Brain microvascular endothelial cell (primary cell): ENCODE results near the gene NBDY.
"Not testable (repeated sequence)": the region's sequence is repeated elsewhere in the genome, so short reads cannot be mapped to it uniquely, and the experiment has no call there.

ENCODE experiments used
- DNase-seq: peaks from one replicate; pipeline ENCODE4 v3.0.0-alpha.2; 2020
- H3K27ac ChIP-seq: fragments of 250-450 bp; sonication (Bioruptor Pico); 2 replicates; pipeline ENCODE4 v1.5.1; 2020; ENCODE audit warnings: mild to moderate bottlenecking, moderate library complexity
- H3K27me3 ChIP-seq: fragments of 250-450 bp; sonication (Bioruptor Pico); replicated peaks from 2 replicates; pipeline ENCODE4 v1.5.1; 2020; ENCODE audit warnings: mild to moderate bottlenecking
- H3K36me3 ChIP-seq: fragments of 250-450 bp; sonication (Bioruptor Pico); replicated peaks from 2 replicates; pipeline ENCODE4 v1.5.1; 2020; ENCODE audit warnings: mild to moderate bottlenecking
- H3K4me3 ChIP-seq: 2 replicates; pipeline ENCODE4 v1.5.1; 2011; ENCODE audit warnings: low read depth, mild to moderate bottlenecking, control low read depth, low read length, moderate library complexity
- in situ Hi-C: cut with HindIII; loops from 2 replicates; pipeline ENCODE4 v1.10.0; 2017; ENCODE audit warnings: low sequenced_read_pairs, low pct_ligation_motif_present
- TF ChIP-seq, protein P1 (sequence below): IDR thresholded peaks from 2 replicates; pipeline ENCODE4 v1.5.1; 2011; ENCODE audit warnings: low read depth, mild to moderate bottlenecking, moderate library complexity, low read length, control low read depth, inconsistent platforms; ENCODE audit errors: missing control alignments

The NBDY gene

DNA sequence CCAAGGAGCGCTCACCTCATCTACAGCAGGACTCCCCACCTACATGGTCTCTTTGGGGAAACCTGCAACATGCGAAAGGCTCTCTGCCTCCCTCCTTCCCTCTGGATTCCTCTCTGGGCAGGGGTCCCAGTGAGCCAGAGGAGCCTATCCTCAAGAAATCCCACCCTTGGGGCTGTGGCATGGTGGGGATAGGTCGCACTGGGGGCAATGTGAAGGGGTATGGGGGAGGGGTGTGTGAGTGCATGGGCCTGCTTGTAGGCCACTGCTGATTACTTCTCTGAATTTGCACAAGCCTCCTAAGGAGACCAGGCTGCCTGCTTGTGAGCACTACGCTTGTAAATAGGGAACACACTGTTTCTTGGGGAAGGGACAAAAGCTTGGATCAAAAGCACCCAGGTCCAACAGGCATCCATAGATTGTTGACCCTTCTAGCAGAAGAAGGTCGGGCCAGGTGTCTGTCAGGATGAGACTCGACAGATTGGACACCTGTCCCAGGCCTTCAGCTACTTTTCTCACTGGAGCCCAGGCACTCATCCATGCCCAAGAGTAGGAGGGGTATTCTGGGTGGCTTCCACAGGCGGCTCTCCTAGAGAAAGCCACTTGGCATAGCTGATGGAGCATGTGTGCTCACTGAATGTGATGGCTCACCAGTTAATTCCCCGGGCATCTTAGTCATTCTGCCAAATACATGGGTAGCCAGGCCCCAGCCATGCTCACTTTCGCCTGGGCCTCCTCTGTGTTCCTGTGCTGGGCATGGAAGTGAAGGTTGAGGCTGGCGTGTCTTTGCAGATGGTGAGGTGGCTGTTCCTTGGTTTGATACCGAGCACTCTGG is 75.0 kb downstream of the NBDY start:
- H3K4me3 ChIP-seq, result no peak overlapping the region
- TF ChIP-seq, protein P1, sequence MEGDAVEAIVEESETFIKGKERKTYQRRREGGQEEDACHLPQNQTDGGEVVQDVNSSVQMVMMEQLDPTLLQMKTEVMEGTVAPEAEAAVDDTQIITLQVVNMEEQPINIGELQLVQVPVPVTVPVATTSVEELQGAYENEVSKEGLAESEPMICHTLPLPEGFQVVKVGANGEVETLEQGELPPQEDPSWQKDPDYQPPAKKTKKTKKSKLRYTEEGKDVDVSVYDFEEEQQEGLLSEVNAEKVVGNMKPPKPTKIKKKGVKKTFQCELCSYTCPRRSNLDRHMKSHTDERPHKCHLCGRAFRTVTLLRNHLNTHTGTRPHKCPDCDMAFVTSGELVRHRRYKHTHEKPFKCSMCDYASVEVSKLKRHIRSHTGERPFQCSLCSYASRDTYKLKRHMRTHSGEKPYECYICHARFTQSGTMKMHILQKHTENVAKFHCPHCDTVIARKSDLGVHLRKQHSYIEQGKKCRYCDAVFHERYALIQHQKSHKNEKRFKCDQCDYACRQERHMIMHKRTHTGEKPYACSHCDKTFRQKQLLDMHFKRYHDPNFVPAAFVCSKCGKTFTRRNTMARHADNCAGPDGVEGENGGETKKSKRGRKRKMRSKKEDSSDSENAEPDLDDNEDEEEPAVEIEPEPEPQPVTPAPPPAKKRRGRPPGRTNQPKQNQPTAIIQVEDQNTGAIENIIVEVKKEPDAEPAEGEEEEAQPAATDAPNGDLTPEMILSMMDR, result no peak
- in situ Hi-C loops, result no loop called here
- no peak overlapping the region for H3K27ac ChIP-seq
- no peaks in the 10 kb centered on the region for H3K36me3 ChIP-seq
- no peak for DNase-seq
- no peaks in the 10 kb centered on the region for H3K27me3 ChIP-seq

GRCh38 chrX:56804867-56805266 is 75.8 kb downstream of the NBDY start:
- no peak overlapping the region for H3K4me3 ChIP-seq
- in situ Hi-C loops, result no loop called here
- H3K36me3 ChIP-seq, result no peaks in the 10 kb centered on the region
- TF ChIP-seq, protein P1, result no peak
- no peak for DNase-seq
- no peaks in the 10 kb centered on the region for H3K27me3 ChIP-seq
- H3K27ac ChIP-seq, result no peak overlapping the region

- Histone ChIP-seq H3K27ac (no peak overlapping the region), H3K27me3 (no peaks in the 10 kb centered on the region), H3K4me3 (no peak overlapping the region), H3K36me3 (no peaks in the 10 kb centered on the region)
- in situ Hi-C loops, result no loop called here
- no peak for DNase-seq
- TF ChIP-seq, protein P1, result no peak
These were observed 76.4 kb downstream of the NBDY start for GRCh38 chrX:56805399-56805798.

GRCh38 chrX:56806176-56806575 is 77.1 kb downstream of the NBDY start:
- H3K36me3 ChIP-seq, DNase-seq, H3K4me3 ChIP-seq, H3K27ac ChIP-seq, H3K27me3 ChIP-seq, in situ Hi-C loops: not testable (repeated sequence)

DNA sequence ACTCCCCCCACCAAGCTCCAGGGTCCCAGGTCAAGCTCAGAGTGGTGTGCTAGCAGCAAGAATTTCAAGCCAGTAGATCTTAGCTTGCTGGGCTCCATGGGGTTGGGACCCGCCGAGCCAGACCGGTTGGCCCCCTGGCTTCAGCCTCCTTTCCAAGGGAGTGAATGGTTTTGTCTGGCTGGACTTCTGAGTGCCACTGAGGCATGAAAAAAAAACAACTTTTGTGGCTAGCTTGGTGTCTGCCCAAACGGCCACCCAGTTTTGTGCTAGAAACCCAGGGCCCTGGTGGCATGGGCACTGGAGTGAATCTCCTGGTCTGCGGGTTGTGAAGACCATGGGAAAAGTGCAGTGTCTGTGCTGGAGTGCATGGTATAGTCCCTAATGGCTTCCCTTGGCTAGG is 82.6 kb downstream of the NBDY start:
- H3K27ac ChIP-seq, result no peak overlapping the region
- no peak for DNase-seq
- in situ Hi-C loops, result no loop called here
- TF ChIP-seq, protein P1, result no peak
- H3K27me3 ChIP-seq, result no peaks in the 10 kb centered on the region
- no peaks in the 10 kb centered on the region for H3K36me3 ChIP-seq
- H3K4me3 ChIP-seq, result no peak overlapping the region

- no peak for DNase-seq
- in situ Hi-C loops, result no loop called here
- Histone ChIP-seq H3K27me3 (no peaks in the 10 kb centered on the region), H3K27ac (no peak overlapping the region), H3K36me3 (no peaks in the 10 kb centered on the region), H3K4me3 (no peak overlapping the region)
- TF ChIP-seq, protein P1, result no peak
These were observed 83.6 kb downstream of the NBDY start for GRCh38 chrX:56812515-56813105.
